Breast epithelium (tissue), 3 donors: ENCODE data around the gene QRFP.

Experiments used
- POLR2AphosphoS5 ChIP-seq, 3 donors: sonication (generic); formaldehyde crosslinking; IDR thresholded peaks; one replicate each; pipeline ENCODE4 v1.6.1; 2017; ENCODE audit warnings: antibody characterized with exemption in 3 of 3
- TF ChIP-seq, protein P1 (sequence below), 3 donors: fragments of 450-650 bp; IDR thresholded peaks; one replicate each; pipeline ENCODE4 v1.5.1; 2016 to 2017; ENCODE audit warnings: antibody characterized with exemption in 3 of 3, mild to moderate bottlenecking in 3 of 3, moderate library complexity in 3 of 3

GRCh38 chr9:130871395-130872062, 25.1 kb downstream of the QRFP start:
- TF ChIP-seq POLR2AphosphoS5 (IDR thresholded peaks at IDR 0.05), result no peak
- TF ChIP-seq, protein P1, sequence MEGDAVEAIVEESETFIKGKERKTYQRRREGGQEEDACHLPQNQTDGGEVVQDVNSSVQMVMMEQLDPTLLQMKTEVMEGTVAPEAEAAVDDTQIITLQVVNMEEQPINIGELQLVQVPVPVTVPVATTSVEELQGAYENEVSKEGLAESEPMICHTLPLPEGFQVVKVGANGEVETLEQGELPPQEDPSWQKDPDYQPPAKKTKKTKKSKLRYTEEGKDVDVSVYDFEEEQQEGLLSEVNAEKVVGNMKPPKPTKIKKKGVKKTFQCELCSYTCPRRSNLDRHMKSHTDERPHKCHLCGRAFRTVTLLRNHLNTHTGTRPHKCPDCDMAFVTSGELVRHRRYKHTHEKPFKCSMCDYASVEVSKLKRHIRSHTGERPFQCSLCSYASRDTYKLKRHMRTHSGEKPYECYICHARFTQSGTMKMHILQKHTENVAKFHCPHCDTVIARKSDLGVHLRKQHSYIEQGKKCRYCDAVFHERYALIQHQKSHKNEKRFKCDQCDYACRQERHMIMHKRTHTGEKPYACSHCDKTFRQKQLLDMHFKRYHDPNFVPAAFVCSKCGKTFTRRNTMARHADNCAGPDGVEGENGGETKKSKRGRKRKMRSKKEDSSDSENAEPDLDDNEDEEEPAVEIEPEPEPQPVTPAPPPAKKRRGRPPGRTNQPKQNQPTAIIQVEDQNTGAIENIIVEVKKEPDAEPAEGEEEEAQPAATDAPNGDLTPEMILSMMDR (IDR thresholded peaks at IDR 0.05), result no peak
